HG02970 (cell line): ENCODE results near the gene STK40.
A peak's percentile ranks its signal among the peaks of the same experiment; 100 is the strongest.

Source experiments
- ATAC-seq: cut with Tn5 transposase; IDR thresholded peaks from one replicate; pipeline ENCODE4 v1.9.1; 2021; ENCODE audit warnings: mild to moderate bottlenecking, moderate library complexity, moderate number of reproducible peaks; ENCODE audit not compliant: unreplicated experiment, low FRiP score

The STK40 gene

GRCh38 chr1:36321119-36321951 lies 64.4 kb downstream of the STK40 start:
- ATAC-seq, result no peak

- ATAC-seq, result no peak
Measured at GRCh38 chr1:36320767-36321118, 65.0 kb downstream of the STK40 start.

- no peak for ATAC-seq
Measured at GRCh38 chr1:36320291-36320761, 65.4 kb downstream of the STK40 start.

- no peak for ATAC-seq
Measured at GRCh38 chr1:36309397-36309796, 76.3 kb downstream of the STK40 start.

GRCh38 chr1:36307601-36308330 lies 78.0 kb downstream of the STK40 start:
- ATAC-seq, result no peak

- peak; percentile 90 for ATAC-seq
Measured at GRCh38 chr1:36306902-36307456, 78.7 kb downstream of the STK40 start.

- peak; percentile 31 for ATAC-seq
Measured at GRCh38 chr1:36306210-36306901, 79.4 kb downstream of the STK40 start, which contains the start of gene SH3D21. Gene SH3D21 (plus strand): TSS chr1:36306368. CDS start chr1:36306421, 53 bp downstream.

GRCh38 chr1:36305915-36306209 lies 79.9 kb downstream of the STK40 start:
- no peak for ATAC-seq

GRCh38 chr1:36304970-36305914 lies 80.5 kb downstream of the STK40 start:
- ATAC-seq, result no peak

- no peak for ATAC-seq
Measured at GRCh38 chr1:36304521-36304920, 81.2 kb downstream of the STK40 start.

GRCh38 chr1:36303650-36304360 lies 81.9 kb downstream of the STK40 start:
- ATAC-seq, result no peak

- no peak for ATAC-seq
Measured at GRCh38 chr1:36303244-36303643, 82.5 kb downstream of the STK40 start.

GRCh38 chr1:36301220-36301619 lies 84.5 kb downstream of the STK40 start:
- no peak for ATAC-seq

GRCh38 chr1:36300526-36300925 lies 85.2 kb downstream of the STK40 start:
- ATAC-seq, result no peak

GRCh38 chr1:36298640-36299039 lies 87.1 kb downstream of the STK40 start:
- ATAC-seq, result no peak

GRCh38 chr1:36297062-36297461 lies 88.7 kb downstream of the STK40 start:
- ATAC-seq, result no peak

GRCh38 chr1:36295390-36295789 lies 90.3 kb downstream of the STK40 start:
- no peak for ATAC-seq
